Lower lobe of right lung (tissue), 2 donors: ENCODE results near the gene CNOT4. TPM values are rescaled to one million over a fixed set of nuclear protein-coding genes. Genes with fewer than 3 reads are reported as not detected.
"Not testable (repeated sequence)": the region's sequence is repeated elsewhere in the genome, so short reads cannot be mapped to it uniquely, and the experiment has no call there.

Experiments used
- ATAC-seq, 2 donors: fragments of 200-7000 bp; cut with Tn5 transposase; one replicate each; pipeline ENCODE4 v1.9.1; 2020 to 2022; ENCODE audit warnings: mild to moderate bottlenecking in 2 of 2, moderate library complexity in 2 of 2
- DNase-seq: peaks from one replicate; pipeline ENCODE4 v3.0.0-alpha.2; 2020
- H3K27ac ChIP-seq: fragments of 200-600 bp; one replicate; pipeline ENCODE4 v1.8.0; 2022
- H3K27me3 ChIP-seq: fragments of 200-600 bp; one replicate; pipeline ENCODE4 v1.8.0; 2022; ENCODE audit warnings: low read depth
- H3K36me3 ChIP-seq: fragments of 200-600 bp; one replicate; pipeline ENCODE4 v1.8.0; 2022; ENCODE audit warnings: mild to moderate bottlenecking
- H3K4me1 ChIP-seq: fragments of 200-600 bp; one replicate; pipeline ENCODE4 v1.8.0; 2022
- H3K4me3 ChIP-seq: fragments of 200-600 bp; one replicate; pipeline ENCODE4 v1.8.0; 2022; ENCODE audit warnings: mild to moderate bottlenecking
- H3K9me3 ChIP-seq: fragments of 200-600 bp; one replicate; pipeline ENCODE4 v1.8.0; 2022
- intact Hi-C: fragments of 100-400 bp; cut with DNase I; formaldehyde crosslinking; loops from one replicate; pipeline ENCODE4 v1.11.0; 2022
- total RNA-seq: library from RNA; stranded (reverse); fragmentation: NEBNext Ultra II Directional; extraction: Animal tissue kit (Norgen Biotek cat#: 25700); gene quantifications from one replicate; pipeline ENCODE4 v1.2.1, GENCODE V29; 2021
- TF ChIP-seq, protein P1 (sequence below): fragments of 200-600 bp; IDR thresholded peaks from one replicate; pipeline ENCODE4 v1.8.0; 2022; ENCODE audit warnings: antibody characterized with exemption, mild to moderate bottlenecking
- donor health status: DM: no; HTN: yes; CAD: no; lungs with severe emphysema.

The CNOT4 gene
- total RNA-seq, 1 donor from 2014 or later, result 28.0 TPM

DNA sequence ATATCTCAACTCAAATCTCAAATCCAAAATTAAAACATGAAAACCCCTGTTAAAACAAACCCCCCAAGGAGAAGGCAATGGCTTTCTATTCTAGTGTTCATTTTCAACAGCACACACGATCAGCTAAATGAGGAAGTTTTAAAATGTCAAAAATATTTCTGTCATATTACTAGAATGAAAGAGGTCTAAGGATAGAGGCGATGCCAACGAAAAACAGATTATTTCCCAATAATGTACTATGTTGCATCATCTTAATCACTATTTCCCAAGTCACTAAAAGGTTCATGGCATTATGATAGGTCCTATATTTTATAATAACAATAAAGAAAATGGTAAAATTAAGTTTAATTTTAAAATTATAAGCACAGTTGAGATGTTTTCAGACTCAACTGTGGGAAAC is 10.1 kb downstream of the CNOT4 start:
- H3K4me3 ChIP-seq, result no peak overlapping the region
- intact Hi-C loops, result no loop called here
- no peak overlapping the region for H3K27ac ChIP-seq
- H3K27me3 ChIP-seq, result no peaks in the 10 kb centered on the region
- TF ChIP-seq, protein P1, sequence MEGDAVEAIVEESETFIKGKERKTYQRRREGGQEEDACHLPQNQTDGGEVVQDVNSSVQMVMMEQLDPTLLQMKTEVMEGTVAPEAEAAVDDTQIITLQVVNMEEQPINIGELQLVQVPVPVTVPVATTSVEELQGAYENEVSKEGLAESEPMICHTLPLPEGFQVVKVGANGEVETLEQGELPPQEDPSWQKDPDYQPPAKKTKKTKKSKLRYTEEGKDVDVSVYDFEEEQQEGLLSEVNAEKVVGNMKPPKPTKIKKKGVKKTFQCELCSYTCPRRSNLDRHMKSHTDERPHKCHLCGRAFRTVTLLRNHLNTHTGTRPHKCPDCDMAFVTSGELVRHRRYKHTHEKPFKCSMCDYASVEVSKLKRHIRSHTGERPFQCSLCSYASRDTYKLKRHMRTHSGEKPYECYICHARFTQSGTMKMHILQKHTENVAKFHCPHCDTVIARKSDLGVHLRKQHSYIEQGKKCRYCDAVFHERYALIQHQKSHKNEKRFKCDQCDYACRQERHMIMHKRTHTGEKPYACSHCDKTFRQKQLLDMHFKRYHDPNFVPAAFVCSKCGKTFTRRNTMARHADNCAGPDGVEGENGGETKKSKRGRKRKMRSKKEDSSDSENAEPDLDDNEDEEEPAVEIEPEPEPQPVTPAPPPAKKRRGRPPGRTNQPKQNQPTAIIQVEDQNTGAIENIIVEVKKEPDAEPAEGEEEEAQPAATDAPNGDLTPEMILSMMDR, result no peak
- H3K36me3 ChIP-seq, result no peaks in the 10 kb centered on the region
- ATAC-seq, result peak in 1 of 2 donors; percentile 35
- no peak for DNase-seq
- no peaks in the 10 kb centered on the region for H3K9me3 ChIP-seq
- H3K4me1 ChIP-seq, result peaks cover 42% of the 10 kb centered on the region

DNA sequence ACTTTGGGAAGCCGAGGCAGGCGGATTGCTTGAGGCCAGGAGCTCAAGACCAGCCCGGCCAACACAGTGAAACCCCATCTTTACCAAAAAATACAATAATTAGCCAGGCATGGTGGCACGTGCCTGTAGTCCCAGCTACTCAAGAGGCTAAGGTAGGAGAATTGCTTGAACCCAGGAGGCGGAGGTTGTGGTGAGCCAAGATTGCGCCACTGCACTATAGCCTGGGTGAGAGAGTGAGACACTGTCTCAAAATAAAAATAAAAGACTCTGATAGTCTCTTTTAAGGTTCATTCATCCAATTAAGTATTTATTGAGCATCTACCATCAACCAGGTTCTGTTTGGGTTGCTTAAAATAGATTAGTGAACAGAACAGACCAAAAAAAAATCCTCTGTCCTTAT is 12.7 kb downstream of the CNOT4 start:
- intact Hi-C loops, H3K9me3 ChIP-seq, H3K36me3 ChIP-seq, H3K4me3 ChIP-seq, DNase-seq, H3K27me3 ChIP-seq, H3K27ac ChIP-seq, ATAC-seq: not testable (repeated sequence)
- H3K4me1 ChIP-seq, result peaks cover 50% of the 10 kb centered on the region

DNA sequence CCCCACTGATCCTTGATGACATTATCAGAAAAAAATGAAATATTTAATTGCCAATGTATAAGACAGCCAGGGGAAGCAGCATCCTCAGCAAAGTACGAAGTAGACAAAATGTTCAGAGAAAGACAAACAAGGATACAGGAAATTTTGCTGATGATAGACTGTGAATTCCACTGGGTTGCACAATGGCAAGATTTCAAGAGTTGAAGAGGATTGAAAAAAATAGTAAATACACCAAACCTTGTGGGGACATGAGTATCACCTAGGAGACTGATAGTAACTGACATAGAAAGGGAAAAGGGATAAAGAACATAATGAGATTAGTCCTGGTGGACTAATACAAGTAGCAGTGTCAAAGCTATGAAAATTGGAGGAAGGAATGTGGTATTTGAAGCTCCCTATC is 16.5 kb downstream of the CNOT4 start:
- H3K36me3 ChIP-seq, result no peaks in the 10 kb centered on the region
- no peak overlapping the region for H3K27ac ChIP-seq
- no peaks in the 10 kb centered on the region for H3K9me3 ChIP-seq
- peak; percentile 47 to 64 for ATAC-seq
- intact Hi-C loops, result no loop called here
- TF ChIP-seq, protein P1, result no peak
- no peaks in the 10 kb centered on the region for H3K27me3 ChIP-seq
- DNase-seq, result no peak
- H3K4me1 ChIP-seq, result peaks cover 31% of the 10 kb centered on the region
- no peak overlapping the region for H3K4me3 ChIP-seq

DNA sequence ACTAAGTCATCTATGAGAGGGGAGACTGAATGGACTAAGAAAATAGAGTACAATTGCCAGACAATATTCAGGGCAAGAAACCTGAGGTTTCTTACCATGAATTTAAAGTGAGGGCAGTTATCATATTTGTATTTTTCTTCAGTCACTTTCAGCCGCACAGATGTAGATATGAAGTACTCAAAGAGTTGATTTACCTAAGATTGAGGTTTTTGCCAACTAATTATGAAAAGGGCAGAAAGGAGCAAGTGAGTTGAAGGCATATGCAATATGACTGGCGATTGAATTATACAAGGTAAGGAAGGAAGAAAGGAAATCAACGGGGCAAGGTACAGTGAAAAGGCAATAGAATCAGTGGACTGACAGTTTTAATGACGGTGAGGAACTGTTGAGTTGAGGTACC is 17.8 kb downstream of the CNOT4 start:
- H3K4me1 ChIP-seq, result peaks cover 19% of the 10 kb centered on the region
- H3K27me3 ChIP-seq, result no peaks in the 10 kb centered on the region

DNA sequence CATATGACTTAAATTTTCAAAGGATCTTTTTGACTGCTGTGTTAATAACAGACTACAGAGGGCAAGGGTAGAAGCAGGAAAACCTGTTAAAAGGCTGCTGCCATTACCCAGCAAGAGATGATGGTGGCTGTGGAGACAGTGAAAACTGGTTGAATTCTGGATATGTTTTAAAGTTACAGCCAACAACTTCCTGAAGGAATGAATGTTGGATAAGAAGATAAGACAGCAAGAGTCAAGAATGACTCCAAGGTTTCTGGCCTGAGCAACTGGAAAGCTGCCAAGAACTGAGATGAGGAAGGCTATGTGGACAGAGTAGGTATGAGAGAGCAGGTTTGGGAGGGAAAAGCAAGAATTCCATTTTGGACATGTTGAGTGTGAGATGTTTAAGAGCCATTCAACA is 19.1 kb downstream of the CNOT4 start:
- H3K4me3 ChIP-seq, result no peak overlapping the region
- H3K27ac ChIP-seq, result no peak overlapping the region
- ATAC-seq (peak in 1 of 2 donors; percentile 28), DNase-seq (no peak)
- H3K36me3 ChIP-seq, result no peaks in the 10 kb centered on the region
- peaks cover 14% of the 10 kb centered on the region for H3K4me1 ChIP-seq
- intact Hi-C loops, result no loop called here
- H3K9me3 ChIP-seq, result no peaks in the 10 kb centered on the region
- TF ChIP-seq, protein P1, result no peak
- H3K27me3 ChIP-seq, result no peaks in the 10 kb centered on the region

More for the DNA sequence above, 17.8 kb downstream of the CNOT4 start:
- DNase-seq, result no peak
- intact Hi-C loops, result no loop called here
- H3K36me3 ChIP-seq, result no peaks in the 10 kb centered on the region
- no peak overlapping the region for H3K4me3 ChIP-seq
- no peaks in the 10 kb centered on the region for H3K9me3 ChIP-seq
- TF ChIP-seq, protein P1, result no peak
- ATAC-seq, result no peak
- H3K27ac ChIP-seq, result no peak overlapping the region

DNA sequence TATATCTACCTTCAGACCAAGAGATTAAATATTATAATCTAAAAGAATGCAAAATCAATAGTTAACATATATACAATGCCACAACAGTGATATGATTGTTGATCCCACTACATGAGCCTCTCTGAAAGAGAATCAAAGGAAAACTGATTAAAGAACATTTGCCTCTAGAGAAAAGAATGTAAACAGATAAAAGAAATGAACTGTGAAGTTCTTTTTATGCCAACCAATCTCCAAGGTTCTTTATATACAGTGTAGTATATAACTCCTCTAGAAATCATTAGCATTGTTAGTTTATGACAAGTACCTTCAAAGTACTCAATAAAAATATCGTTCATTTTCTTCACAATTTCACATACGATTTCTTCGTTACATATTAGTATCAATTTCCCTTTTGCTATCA is 20.1 kb downstream of the CNOT4 start:
- TF ChIP-seq, protein P1, result no peak
- Histone ChIP-seq H3K27ac (no peak overlapping the region), H3K4me1 (peaks cover 14% of the 10 kb centered on the region), H3K9me3 (no peaks in the 10 kb centered on the region), H3K4me3 (no peak overlapping the region), H3K36me3 (no peaks in the 10 kb centered on the region), H3K27me3 (no peaks in the 10 kb centered on the region)
- intact Hi-C loops, result no loop called here
- DNase-seq, result no peak
- no peak for ATAC-seq
